IgD-negative memory B cell (primary cell): Measurements from ENCODE around the gene ZBED4. TPM values are rescaled to one million over a fixed set of nuclear protein-coding genes. Genes with fewer than 3 reads are reported as not detected.

ENCODE experiments used
- H3K27ac Mint-ChIP-seq, 3 donors: one replicate each; pipeline ENCODE4 v1.8.0; 2020 to 2022; ENCODE audit warnings: mild to moderate bottlenecking in 3 of 3, mixed read lengths in 3 of 3, moderate library complexity in 1 of 3
- H3K27me3 Mint-ChIP-seq: one replicate; pipeline ENCODE4 v1.8.0; 2021; ENCODE audit warnings: mixed read lengths
- H3K36me3 Mint-ChIP-seq: one replicate; pipeline ENCODE4 v1.8.0; 2020; ENCODE audit warnings: mild to moderate bottlenecking, mixed read lengths
- H3K4me1 Mint-ChIP-seq, 3 donors: one replicate each; pipeline ENCODE4 v1.8.0; 2020 to 2022; ENCODE audit warnings: mixed read lengths in 3 of 3, mild to moderate bottlenecking in 1 of 3
- H3K4me3 Mint-ChIP-seq, 4 donors: one replicate each; pipeline ENCODE4 v1.8.0; 2020 to 2022; ENCODE audit warnings: mild to moderate bottlenecking in 4 of 4, mixed read lengths in 4 of 4, moderate library complexity in 3 of 4
- H3K9me3 Mint-ChIP-seq, 3 donors: one replicate each; pipeline ENCODE4 v1.8.0; 2020 to 2021; ENCODE audit warnings: mixed read lengths in 3 of 3, mild to moderate bottlenecking in 1 of 3
- polyA plus RNA-seq: library from polyadenylated mRNA; unstranded; fragments of 300-500 nt; fragmentation: Illumina TruSeq; gene quantifications from one replicate; pipeline ENCODE4 v1.2.3, GENCODE V29; 2021

ZBED4 gene
- polyA plus RNA-seq, 1 donor from 2014 or later: 5.0 TPM

- H3K27ac Mint-ChIP-seq: no peak overlapping the region
- H3K4me1 Mint-ChIP-seq: peaks cover 24 to 52% (median 43%) of the 10 kb centered on the region in 3 donors
- H3K36me3 Mint-ChIP-seq: no peaks in the 10 kb centered on the region
- H3K9me3 Mint-ChIP-seq: no peaks in the 10 kb centered on the region
- peak overlapping the region in 1 of 4 donors; percentile 32 for H3K4me3 Mint-ChIP-seq
- H3K27me3 Mint-ChIP-seq: no peaks in the 10 kb centered on the region
These were observed 75.0 kb downstream of the ZBED4 start for GRCh38 chr22:49928555-49929210.

DNA sequence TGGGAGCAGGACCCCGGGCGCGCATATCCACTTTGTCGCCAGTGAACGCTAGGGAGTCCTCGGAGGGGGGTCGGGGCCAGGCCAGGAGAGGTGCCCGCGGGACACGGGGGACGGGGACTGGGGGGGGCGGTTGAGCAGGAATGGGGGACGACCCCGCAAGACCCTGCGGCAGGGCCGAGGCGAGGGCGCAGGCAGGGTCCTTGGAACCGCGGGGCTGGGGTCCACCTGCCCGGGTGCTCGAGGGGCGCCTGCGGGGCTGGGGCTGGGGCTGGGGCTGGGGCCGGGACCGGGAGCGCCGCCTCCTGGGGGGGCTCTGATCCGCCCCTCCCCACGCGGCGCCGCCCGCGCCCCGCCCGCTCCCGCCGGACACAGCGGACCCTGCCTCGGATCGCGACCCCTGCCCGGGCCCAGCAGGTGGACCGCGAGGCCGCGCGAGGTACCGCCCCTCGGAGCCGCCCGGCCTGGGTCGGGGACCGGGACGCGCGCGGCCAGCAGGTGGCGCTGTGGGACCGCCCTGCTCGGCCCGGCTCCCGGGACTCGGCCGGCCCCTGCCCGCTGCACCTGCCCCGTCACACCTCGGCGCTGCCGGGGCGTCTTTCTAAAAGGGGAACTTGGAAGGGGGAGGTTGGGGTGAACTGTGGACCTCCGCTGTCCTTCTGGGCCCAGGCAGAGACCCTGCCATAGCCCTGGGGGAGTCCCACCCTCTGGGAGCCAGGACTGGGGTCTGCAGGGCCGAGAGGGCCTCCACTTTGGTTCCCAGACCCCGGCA lies 75.8 kb downstream of the ZBED4 start:
- Mint-ChIP-seq H3K27ac (peak overlapping the region; percentile 90 to 98 (median 94)), H3K36me3 (no peaks in the 10 kb centered on the region), H3K4me1 (peaks cover 20 to 48% (median 41%) of the 10 kb centered on the region in 3 donors), H3K27me3 (no peaks in the 10 kb centered on the region), H3K9me3 (no peaks in the 10 kb centered on the region), H3K4me3 (peak overlapping the region in 3 of 4 donors; percentile 32 to 80 (median 54))

GRCh38 chr22:49929994-49930575 lies 76.4 kb downstream of the ZBED4 start:
- Mint-ChIP-seq H3K27ac (peak overlapping the region; percentile 90 to 98 (median 94)), H3K4me3 (peak overlapping the region in 3 of 4 donors; percentile 54 to 87 (median 80)), H3K4me1 (peaks cover 18 to 45% (median 40%) of the 10 kb centered on the region in 3 donors), H3K36me3 (no peaks in the 10 kb centered on the region), H3K9me3 (no peaks in the 10 kb centered on the region), H3K27me3 (no peaks in the 10 kb centered on the region)

- H3K27me3 Mint-ChIP-seq: no peaks in the 10 kb centered on the region
- H3K9me3 Mint-ChIP-seq: no peaks in the 10 kb centered on the region
- peak overlapping the region; percentile 68 to 87 (median 80) for H3K4me3 Mint-ChIP-seq
- peaks cover 11 to 39% (median 35%) of the 10 kb centered on the region in 3 donors for H3K4me1 Mint-ChIP-seq
- H3K27ac Mint-ChIP-seq: peak overlapping the region; percentile 90 to 98 (median 94)
- no peaks in the 10 kb centered on the region for H3K36me3 Mint-ChIP-seq
These were observed 77.2 kb downstream of the ZBED4 start for GRCh38 chr22:49930596-49931412.

GRCh38 chr22:49933236-49934159 lies 79.9 kb downstream of the ZBED4 start:
- H3K4me3 Mint-ChIP-seq: peak overlapping the region; percentile 74 to 90 (median 78)
- no peaks in the 10 kb centered on the region for H3K36me3 Mint-ChIP-seq
- H3K27ac Mint-ChIP-seq: peak overlapping the region; percentile 90 to 94 (median 92)
- H3K4me1 Mint-ChIP-seq: peaks cover 6 to 31% (median 24%) of the 10 kb centered on the region in 3 donors
- no peaks in the 10 kb centered on the region for H3K9me3 Mint-ChIP-seq
- H3K27me3 Mint-ChIP-seq: no peaks in the 10 kb centered on the region

DNA sequence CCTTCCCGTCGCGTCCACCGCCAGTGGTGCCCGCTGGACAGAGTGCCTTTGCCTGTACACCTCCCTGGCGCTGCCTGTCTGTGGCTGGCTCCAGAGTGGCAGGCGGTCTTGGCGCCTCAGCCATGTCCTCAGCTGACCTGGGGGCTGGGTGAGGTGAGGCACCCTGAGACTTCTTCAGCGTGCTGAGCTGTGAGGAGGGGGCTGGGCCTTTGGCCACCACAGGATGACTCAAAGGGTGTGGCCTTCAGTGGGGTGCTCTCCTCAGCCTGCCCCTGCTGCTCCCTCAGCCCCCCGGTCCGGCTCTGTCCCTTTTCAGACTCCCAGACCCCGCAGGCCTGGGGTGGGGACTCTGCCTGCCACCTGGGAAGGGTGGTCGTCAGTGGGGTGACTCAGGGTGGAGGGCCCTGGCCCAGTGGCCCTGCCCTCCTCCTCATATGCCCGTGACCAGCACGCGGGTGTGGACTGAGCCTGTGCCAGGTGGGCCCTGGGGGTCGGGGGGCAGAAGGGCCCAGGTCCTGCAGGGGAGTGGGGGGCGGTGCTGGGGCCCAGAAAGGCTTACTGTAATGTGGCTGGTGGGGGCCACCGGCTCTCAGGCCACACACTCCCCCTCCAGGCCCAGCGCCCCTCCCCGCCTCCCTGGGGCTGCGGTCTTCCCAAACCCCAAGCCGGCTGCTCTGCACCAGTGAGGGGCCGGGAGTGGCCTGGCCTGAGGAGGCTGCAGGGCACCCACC lies 80.7 kb downstream of the ZBED4 start:
- H3K9me3 Mint-ChIP-seq: no peaks in the 10 kb centered on the region
- H3K4me3 Mint-ChIP-seq: peak overlapping the region; percentile 74 to 77 (median 76)
- no peaks in the 10 kb centered on the region for H3K36me3 Mint-ChIP-seq
- H3K4me1 Mint-ChIP-seq: peaks cover 6 to 31% (median 24%) of the 10 kb centered on the region in 3 donors
- no peaks in the 10 kb centered on the region for H3K27me3 Mint-ChIP-seq
- peak overlapping the region; percentile 88 to 92 (median 90) for H3K27ac Mint-ChIP-seq

DNA sequence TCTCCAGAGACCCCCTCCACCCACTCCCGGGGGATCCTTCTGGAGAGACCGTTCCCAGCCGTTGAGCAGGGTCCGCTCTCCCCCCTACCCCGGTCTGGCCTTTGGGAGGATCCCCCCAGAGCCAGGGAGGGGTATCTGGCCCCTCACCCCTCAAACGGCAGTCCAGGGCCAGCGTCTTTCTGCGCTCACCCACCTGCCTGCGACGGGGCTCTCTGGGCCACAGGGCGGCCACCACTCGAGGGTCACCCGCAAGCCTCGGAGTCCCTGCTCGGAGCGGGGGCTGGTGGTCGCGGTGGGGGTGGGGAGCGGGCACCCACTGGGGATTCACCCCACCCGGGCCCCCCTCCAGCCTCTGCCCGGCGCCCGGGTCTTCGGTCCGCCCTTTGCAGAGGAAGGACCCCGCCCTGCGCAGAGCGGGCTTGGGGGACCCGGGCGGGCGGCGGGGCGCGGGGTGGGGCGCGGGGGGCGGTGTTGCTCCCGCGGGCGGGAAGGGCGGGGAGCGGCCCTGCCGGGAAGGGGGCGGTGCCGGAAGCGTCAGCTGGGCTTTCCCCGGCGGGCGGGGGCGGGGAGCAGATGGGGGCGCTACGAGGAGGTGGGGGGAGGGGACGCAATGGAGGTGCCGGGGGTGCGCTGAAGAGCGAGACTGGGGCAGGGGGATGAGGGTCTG lies 81.4 kb downstream of the ZBED4 start:
- H3K27ac Mint-ChIP-seq: peak overlapping the region; percentile 59 to 92 (median 90)
- peaks cover 6 to 27% (median 24%) of the 10 kb centered on the region in 3 donors for H3K4me1 Mint-ChIP-seq
- H3K36me3 Mint-ChIP-seq: no peaks in the 10 kb centered on the region
- no peaks in the 10 kb centered on the region for H3K27me3 Mint-ChIP-seq
- H3K4me3 Mint-ChIP-seq: peak overlapping the region in 3 of 4 donors; percentile 76 to 77 (median 77)
- no peaks in the 10 kb centered on the region for H3K9me3 Mint-ChIP-seq

- peaks cover 6 to 22% (median 19%) of the 10 kb centered on the region in 3 donors for H3K4me1 Mint-ChIP-seq
- no peaks in the 10 kb centered on the region for H3K9me3 Mint-ChIP-seq
- peak overlapping the region in 3 of 4 donors; percentile 51 to 81 (median 79) for H3K4me3 Mint-ChIP-seq
- H3K27me3 Mint-ChIP-seq: no peaks in the 10 kb centered on the region
- peak overlapping the region in 1 of 3 donors; percentile 95 for H3K27ac Mint-ChIP-seq
- H3K36me3 Mint-ChIP-seq: no peaks in the 10 kb centered on the region
These were observed 81.9 kb downstream of the ZBED4 start for GRCh38 chr22:49935561-49935960.

- Mint-ChIP-seq H3K9me3 (no peaks in the 10 kb centered on the region), H3K27me3 (no peaks in the 10 kb centered on the region), H3K36me3 (no peaks in the 10 kb centered on the region), H3K27ac (peak overlapping the region; percentile 85 to 95 (median 91)), H3K4me1 (peaks cover 0 to 16% (median 13%) of the 10 kb centered on the region in 3 donors), H3K4me3 (peak overlapping the region; percentile 60 to 81 (median 76))
These were observed 82.7 kb downstream of the ZBED4 start for GRCh38 chr22:49936018-49936972.

- Mint-ChIP-seq H3K27me3 (no peaks in the 10 kb centered on the region), H3K36me3 (no peaks in the 10 kb centered on the region), H3K4me1 (peaks cover 0 to 11% (median 8%) of the 10 kb centered on the region in 3 donors), H3K27ac (peak overlapping the region; percentile 85 to 95 (median 91)), H3K4me3 (peak overlapping the region in 3 of 4 donors; percentile 58 to 79 (median 70)), H3K9me3 (no peaks in the 10 kb centered on the region)
These were observed 83.5 kb downstream of the ZBED4 start for GRCh38 chr22:49936973-49937757.
